HepG2 (cell line): ENCODE measurements around the gene DUSP7. TPM values are rescaled to one million over a fixed set of nuclear protein-coding genes. Genes with fewer than 3 reads are reported as not detected.

Source experiments
- CBX2 ChIP-seq, 2 experiments: fragments of 200-600 bp in 1 of 2; sonication (generic); formaldehyde crosslinking in 1 of 2; IDR thresholded peaks; 2 replicates each; pipeline versions ENCODE4 v1.7.0 to v1.8.1; 2018 to 2022; ENCODE audit warnings: low read depth in 2 of 2, low read length in 1 of 2, mild to moderate bottlenecking in 1 of 2, missing genetic modification reagents in 1 of 2
- DNMT1 ChIP-seq: sonication (generic); formaldehyde crosslinking; IDR thresholded peaks from 2 replicates; pipeline ENCODE4 v1.5.1; 2020; ENCODE audit warnings: mild to moderate bottlenecking, missing genetic modification reagents
- FOXK1 ChIP-seq: sonication (generic); formaldehyde crosslinking; IDR thresholded peaks from 2 replicates; pipeline ENCODE4 v1.4.0; 2020; ENCODE audit warnings: low read depth, missing genetic modification reagents, borderline replicate concordance
- FOXO1 ChIP-seq: sonication (generic); formaldehyde crosslinking; IDR thresholded peaks from 2 replicates; pipeline ENCODE4 v1.4.0; 2020; ENCODE audit warnings: missing genetic modification reagents
- GLI4 ChIP-seq: sonication (generic); formaldehyde crosslinking; IDR thresholded peaks from 2 replicates; pipeline ENCODE4 v1.5.1; 2020; ENCODE audit warnings: missing genetic modification reagents, mild to moderate bottlenecking, moderate library complexity, borderline replicate concordance
- KLF9 ChIP-seq: IDR thresholded peaks from 2 replicates; pipeline ENCODE4 v1.6.1; 2016; ENCODE audit warnings: low read depth
- MTA1 ChIP-seq: sonication (generic); formaldehyde crosslinking; IDR thresholded peaks from 2 replicates; pipeline ENCODE4 v1.4.0; 2020; ENCODE audit warnings: missing genetic modification reagents, mild to moderate bottlenecking, borderline replicate concordance
- MTA3 ChIP-seq: sonication (generic); formaldehyde crosslinking; IDR thresholded peaks from 2 replicates; pipeline ENCODE4 v1.4.0; 2020; ENCODE audit warnings: missing genetic modification reagents
- MXD3 ChIP-seq: IDR thresholded peaks from 2 replicates; pipeline ENCODE4 v1.6.1; 2016; ENCODE audit warnings: mild to moderate bottlenecking, missing biosample characterization, missing genetic modification reagents
- PBX3 ChIP-seq: sonication (generic); formaldehyde crosslinking; IDR thresholded peaks from 2 replicates; pipeline ENCODE4 v1.8.1; 2023; ENCODE audit warnings: missing genetic modification reagents, inconsistent platforms, borderline replicate concordance
- PHF8 ChIP-seq: sonication (generic); formaldehyde crosslinking; IDR thresholded peaks from 2 replicates; pipeline ENCODE4 v1.5.0; 2020; ENCODE audit warnings: missing genetic modification reagents
- SATB2 ChIP-seq: sonication (generic); formaldehyde crosslinking; IDR thresholded peaks from 2 replicates; pipeline ENCODE4 v1.5.0; 2020; ENCODE audit warnings: missing genetic modification reagents
- STAT5B ChIP-seq: sonication (generic); formaldehyde crosslinking; IDR thresholded peaks from 2 replicates; pipeline ENCODE4 v1.4.0; 2020; ENCODE audit warnings: missing genetic modification reagents
- USF2 ChIP-seq, 2 experiments: sonication (generic) in 1 of 2; formaldehyde crosslinking in 1 of 2; IDR thresholded peaks; 2 replicates each; pipeline versions ENCODE4 v1.5.1 to v1.6.1; 2011 to 2020; ENCODE audit warnings: borderline replicate concordance in 1 of 2, low read depth in 1 of 2, low read length in 1 of 2, mild to moderate bottlenecking in 1 of 2, missing genetic modification reagents in 1 of 2, moderate library complexity in 1 of 2
- ZNF234 ChIP-seq: sonication (generic); formaldehyde crosslinking; conservative IDR thresholded peaks from 2 replicates; pipeline ENCODE4 v1.5.1; 2020; ENCODE audit warnings: mild to moderate bottlenecking, missing genetic modification reagents
- ZNF260 ChIP-seq: sonication (generic); formaldehyde crosslinking; IDR thresholded peaks from 2 replicates; pipeline ENCODE4 v1.4.0; 2020; ENCODE audit warnings: missing genetic modification reagents, low read depth, mild to moderate bottlenecking, borderline replicate concordance
- ZNF484 ChIP-seq: sonication (generic); formaldehyde crosslinking; IDR thresholded peaks from 2 replicates; pipeline ENCODE4 v1.5.1; 2020; ENCODE audit warnings: mild to moderate bottlenecking, low read depth, missing genetic modification reagents, borderline replicate concordance
- ZNF746 ChIP-seq: sonication (generic); formaldehyde crosslinking; IDR thresholded peaks from 2 replicates; pipeline ENCODE4 v1.8.0; 2022; ENCODE audit warnings: mild to moderate bottlenecking, missing genetic modification reagents
- ZSCAN25 ChIP-seq: sonication (generic); formaldehyde crosslinking; IDR thresholded peaks from 2 replicates; pipeline ENCODE4 v1.8.0; 2022; ENCODE audit warnings: mild to moderate bottlenecking, missing genetic modification reagents
- polyA plus RNA-seq, 8 experiments: library from polyadenylated mRNA; depleted of rRNA in 3 of 8; stranded (reverse) in 7 of 8; unstranded in 1 of 8; fragments of >200 nt; fragmentation: Illumina TruSeq in 4 of 8; extraction: Trizol in 4 of 8; gene quantifications; 2 replicates each; pipeline versions ENCODE4 v1.2.1 to v1.2.3, GENCODE V29; 2011 to 2016; ENCODE audit warnings: low read depth in 4 of 8, missing spikeins in 1 of 8, mixed read lengths in 1 of 8; ENCODE audit not compliant: insufficient read depth in 1 of 8
- total RNA-seq, 5 experiments: library from RNA; depleted of rRNA; stranded (reverse); fragments of >200 nt; fragmentation: Illumina TruSeq; extraction: Trizol; gene quantifications; 2 replicates each; pipeline ENCODE4 v1.2.3, GENCODE V29; 2016; ENCODE audit warnings: low read depth in 1 of 5
- TF ChIP-seq, protein P1 (sequence below): sonication (generic); formaldehyde crosslinking; IDR thresholded peaks from 2 replicates; pipeline ENCODE4 v1.5.1; 2020; ENCODE audit warnings: mild to moderate bottlenecking, missing genetic modification reagents, moderate library complexity

Gene DUSP7
- total and polyA plus RNA-seq, 2 of the 13 experiments (the other 11 are each of a cell fraction or from before 2014, with no cell fraction given): 6.6 to 8.8 TPM

GRCh38 chr3:52080830-52081719 lies 24.7 kb upstream of the DUSP7 start (continued):
- no peak for TF ChIP-seq USF2 (IDR thresholded peaks at IDR 0.05; ENCODE audit: low read depth, low read length)
- TF ChIP-seq USF2 (CRISPR knock-in tag; IDR thresholded peaks at IDR 0.05; ENCODE audit: borderline replicate concordance): no peak
- TF ChIP-seq MXD3: no peak
- TF ChIP-seq ZNF484: no peak
- TF ChIP-seq FOXO1 (CRISPR knock-in tag): peak; percentile 48; the same call in 1 of the 2 replicates
- 0 out of 2 replicates have a peak, but pooled peaks have one; percentile 33 for TF ChIP-seq ZNF234 (CRISPR knock-in tag)
- TF ChIP-seq ZNF260 (CRISPR knock-in tag): no peak
- peak; percentile 70; the same call in 1 of the 2 replicates for TF ChIP-seq ZNF746
- TF ChIP-seq, protein P1, sequence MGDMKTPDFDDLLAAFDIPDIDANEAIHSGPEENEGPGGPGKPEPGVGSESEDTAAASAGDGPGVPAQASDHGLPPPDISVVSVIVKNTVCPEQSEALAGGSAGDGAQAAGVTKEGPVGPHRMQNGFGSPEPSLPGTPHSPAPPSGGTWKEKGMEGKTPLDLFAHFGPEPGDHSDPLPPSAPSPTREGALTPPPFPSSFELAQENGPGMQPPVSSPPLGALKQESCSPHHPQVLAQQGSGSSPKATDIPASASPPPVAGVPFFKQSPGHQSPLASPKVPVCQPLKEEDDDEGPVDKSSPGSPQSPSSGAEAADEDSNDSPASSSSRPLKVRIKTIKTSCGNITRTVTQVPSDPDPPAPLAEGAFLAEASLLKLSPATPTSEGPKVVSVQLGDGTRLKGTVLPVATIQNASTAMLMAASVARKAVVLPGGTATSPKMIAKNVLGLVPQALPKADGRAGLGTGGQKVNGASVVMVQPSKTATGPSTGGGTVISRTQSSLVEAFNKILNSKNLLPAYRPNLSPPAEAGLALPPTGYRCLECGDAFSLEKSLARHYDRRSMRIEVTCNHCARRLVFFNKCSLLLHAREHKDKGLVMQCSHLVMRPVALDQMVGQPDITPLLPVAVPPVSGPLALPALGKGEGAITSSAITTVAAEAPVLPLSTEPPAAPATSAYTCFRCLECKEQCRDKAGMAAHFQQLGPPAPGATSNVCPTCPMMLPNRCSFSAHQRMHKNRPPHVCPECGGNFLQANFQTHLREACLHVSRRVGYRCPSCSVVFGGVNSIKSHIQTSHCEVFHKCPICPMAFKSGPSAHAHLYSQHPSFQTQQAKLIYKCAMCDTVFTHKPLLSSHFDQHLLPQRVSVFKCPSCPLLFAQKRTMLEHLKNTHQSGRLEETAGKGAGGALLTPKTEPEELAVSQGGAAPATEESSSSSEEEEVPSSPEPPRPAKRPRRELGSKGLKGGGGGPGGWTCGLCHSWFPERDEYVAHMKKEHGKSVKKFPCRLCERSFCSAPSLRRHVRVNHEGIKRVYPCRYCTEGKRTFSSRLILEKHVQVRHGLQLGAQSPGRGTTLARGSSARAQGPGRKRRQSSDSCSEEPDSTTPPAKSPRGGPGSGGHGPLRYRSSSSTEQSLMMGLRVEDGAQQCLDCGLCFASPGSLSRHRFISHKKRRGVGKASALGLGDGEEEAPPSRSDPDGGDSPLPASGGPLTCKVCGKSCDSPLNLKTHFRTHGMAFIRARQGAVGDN (CRISPR knock-in tag): peak; percentile 90
- TF ChIP-seq KLF9 (CRISPR knock-in tag): peak; percentile 50; the same call in 1 of the 2 replicates
- TF ChIP-seq FOXK1 (CRISPR knock-in tag): peak; percentile 34; the same call in 1 of the 2 replicates
- TF ChIP-seq SATB2: no peak
- no peak for TF ChIP-seq DNMT1 (CRISPR knock-in tag)
- no peak for TF ChIP-seq STAT5B (CRISPR knock-in tag)
- no peak for TF ChIP-seq MTA3 (CRISPR knock-in tag)
- TF ChIP-seq CBX2 (IDR thresholded peaks at IDR 0.05; ENCODE audit: low read depth, low read length): no peak
- no peak for TF ChIP-seq CBX2 (CRISPR knock-in tag; IDR thresholded peaks at IDR 0.05; ENCODE audit: low read depth)
- TF ChIP-seq PHF8 (CRISPR knock-in tag): no peak; the same call in 1 of the 2 replicates
- TF ChIP-seq ZSCAN25 (CRISPR knock-in tag): no peak
- TF ChIP-seq MTA1 (CRISPR knock-in tag): peak; percentile 71; the same call in 1 of the 2 replicates
- TF ChIP-seq GLI4: no peak
- no peak for TF ChIP-seq PBX3
